Glutamatergic neuron (in vitro differentiated cells): ENCODE data around the gene TBCB. TPM values are rescaled to one million over a fixed set of nuclear protein-coding genes. Genes with fewer than 3 reads are reported as not detected.
A peak's percentile ranks its signal among the peaks of the same experiment; 100 is the strongest.

Experiments used
- DNase-seq: peaks from one replicate; pipeline ENCODE4 v3.0.0; 2022
- H3K27ac Mint-ChIP-seq: one replicate; pipeline ENCODE4 v1.8.0; 2020; ENCODE audit warnings: mild to moderate bottlenecking, mixed read lengths, inconsistent platforms; ENCODE audit not compliant: unreplicated experiment
- H3K27me3 Mint-ChIP-seq: one replicate; pipeline ENCODE4 v1.8.0; 2020; ENCODE audit warnings: mild to moderate bottlenecking, moderate library complexity, mixed read lengths, inconsistent platforms; ENCODE audit not compliant: unreplicated experiment
- H3K36me3 Mint-ChIP-seq: one replicate; pipeline ENCODE4 v1.8.0; 2020; ENCODE audit warnings: mild to moderate bottlenecking, mixed read lengths, inconsistent platforms; ENCODE audit not compliant: unreplicated experiment
- H3K4me1 Mint-ChIP-seq: one replicate; pipeline ENCODE4 v1.8.0; 2020; ENCODE audit warnings: mild to moderate bottlenecking, low read depth, mixed read lengths, inconsistent platforms; ENCODE audit not compliant: unreplicated experiment
- H3K4me3 Mint-ChIP-seq: one replicate; pipeline ENCODE4 v1.8.0; 2020; ENCODE audit warnings: mild to moderate bottlenecking, mixed read lengths, inconsistent platforms; ENCODE audit not compliant: unreplicated experiment
- H3K9me3 Mint-ChIP-seq: one replicate; pipeline ENCODE4 v1.8.0; 2020; ENCODE audit warnings: mild to moderate bottlenecking, moderate library complexity, mixed read lengths, inconsistent platforms; ENCODE audit not compliant: unreplicated experiment
- total RNA-seq: library from RNA; stranded (reverse); fragmentation: NEBNext Ultra II Directional; extraction: Animal tissue kit (Norgen Biotek cat#: 25700); gene quantifications from one replicate; pipeline ENCODE4 v1.2.1, GENCODE V29; 2021; ENCODE audit not compliant: unreplicated experiment
- TF ChIP-seq, protein P1 (sequence below): fragments of 200-600 bp; sonication (generic); IDR thresholded peaks from one replicate; pipeline ENCODE4 v1.5.0; 2021; ENCODE audit not compliant: partially characterized antibody, unreplicated experiment

TBCB gene
- total RNA-seq, 1 donor from 2014 or later = 337 TPM

DNA sequence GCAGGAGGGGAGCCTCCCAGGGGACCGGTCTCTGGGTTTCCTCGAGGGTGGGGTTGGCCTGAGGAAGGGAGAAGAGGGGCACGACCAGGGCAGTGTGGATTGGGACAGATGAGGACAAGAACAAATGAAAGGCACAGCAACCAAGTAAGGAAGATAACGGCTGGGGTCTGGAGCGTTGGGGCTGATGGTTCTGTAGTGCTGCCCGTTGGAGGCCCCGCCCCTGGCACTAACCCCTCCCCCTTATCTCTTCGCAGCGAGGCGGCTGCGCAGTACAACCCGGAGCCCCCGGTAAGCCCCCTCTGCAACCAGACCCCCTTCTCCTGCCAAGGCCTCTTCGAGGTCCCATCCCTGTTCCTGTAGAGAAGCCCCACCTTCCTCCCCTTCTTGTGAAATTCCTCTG is 26.8 kb downstream of the TBCB start:
- peaks cover 8% of the 10 kb centered on the region for H3K36me3 Mint-ChIP-seq
- H3K9me3 Mint-ChIP-seq = peaks cover 9% of the 10 kb centered on the region
- no peak overlapping the region for H3K27ac Mint-ChIP-seq

DNA sequence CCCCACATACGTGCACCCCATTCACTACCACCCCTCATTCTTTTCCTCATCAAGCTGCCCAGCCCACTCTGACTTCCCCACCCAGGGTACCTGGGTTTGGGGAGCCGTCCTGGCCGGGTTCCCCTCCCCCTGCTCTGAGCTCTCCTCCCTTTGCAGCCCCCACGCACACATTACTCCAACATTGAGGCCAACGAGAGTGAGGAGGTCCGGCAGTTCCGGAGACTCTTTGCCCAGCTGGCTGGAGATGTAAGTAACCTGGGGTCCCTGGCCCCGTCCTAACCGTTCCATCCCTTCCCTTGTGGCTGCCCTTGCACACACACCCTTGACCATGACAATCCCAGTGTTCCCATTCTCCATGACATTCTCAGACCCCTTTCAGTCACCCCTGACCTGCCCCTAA is 27.2 kb downstream of the TBCB start:
- Mint-ChIP-seq H3K36me3 (peaks cover 8% of the 10 kb centered on the region), H3K4me1 (peaks cover 7% of the 10 kb centered on the region)

More for the DNA sequence above, 26.8 kb downstream of the TBCB start:
- peaks cover 12% of the 10 kb centered on the region for H3K27me3 Mint-ChIP-seq
- DNase-seq = no peak
- peak overlapping the region; percentile 96 for H3K4me3 Mint-ChIP-seq
- peaks cover 7% of the 10 kb centered on the region for H3K4me1 Mint-ChIP-seq
- TF ChIP-seq, protein P1, sequence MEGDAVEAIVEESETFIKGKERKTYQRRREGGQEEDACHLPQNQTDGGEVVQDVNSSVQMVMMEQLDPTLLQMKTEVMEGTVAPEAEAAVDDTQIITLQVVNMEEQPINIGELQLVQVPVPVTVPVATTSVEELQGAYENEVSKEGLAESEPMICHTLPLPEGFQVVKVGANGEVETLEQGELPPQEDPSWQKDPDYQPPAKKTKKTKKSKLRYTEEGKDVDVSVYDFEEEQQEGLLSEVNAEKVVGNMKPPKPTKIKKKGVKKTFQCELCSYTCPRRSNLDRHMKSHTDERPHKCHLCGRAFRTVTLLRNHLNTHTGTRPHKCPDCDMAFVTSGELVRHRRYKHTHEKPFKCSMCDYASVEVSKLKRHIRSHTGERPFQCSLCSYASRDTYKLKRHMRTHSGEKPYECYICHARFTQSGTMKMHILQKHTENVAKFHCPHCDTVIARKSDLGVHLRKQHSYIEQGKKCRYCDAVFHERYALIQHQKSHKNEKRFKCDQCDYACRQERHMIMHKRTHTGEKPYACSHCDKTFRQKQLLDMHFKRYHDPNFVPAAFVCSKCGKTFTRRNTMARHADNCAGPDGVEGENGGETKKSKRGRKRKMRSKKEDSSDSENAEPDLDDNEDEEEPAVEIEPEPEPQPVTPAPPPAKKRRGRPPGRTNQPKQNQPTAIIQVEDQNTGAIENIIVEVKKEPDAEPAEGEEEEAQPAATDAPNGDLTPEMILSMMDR = no peak

DNA sequence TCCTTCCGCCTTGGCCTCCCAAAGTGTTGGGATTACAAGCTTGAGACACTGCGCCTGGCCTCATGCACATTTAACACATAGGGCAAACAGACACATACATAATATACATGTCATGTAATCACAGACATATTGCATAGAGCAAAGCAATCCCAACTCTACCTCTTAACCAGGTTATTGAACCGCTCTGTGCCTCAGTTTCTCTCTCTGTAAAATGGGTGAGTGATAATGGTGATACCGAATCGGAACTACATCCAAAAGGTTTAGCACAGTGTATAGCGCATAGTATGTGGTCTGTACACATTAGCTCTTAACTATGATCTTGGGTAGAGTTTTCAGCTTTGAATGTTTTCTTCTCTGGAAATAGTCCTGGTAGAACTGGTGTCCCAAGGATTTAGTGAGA is 29.4 kb downstream of the TBCB start:
- no peak for DNase-seq
- H3K9me3 Mint-ChIP-seq = peaks cover 11% of the 10 kb centered on the region
- H3K4me3 Mint-ChIP-seq = no peak overlapping the region
- TF ChIP-seq, protein P1 = no peak
- peaks cover 7% of the 10 kb centered on the region for H3K4me1 Mint-ChIP-seq
- peaks cover 12% of the 10 kb centered on the region for H3K27me3 Mint-ChIP-seq
- no peak overlapping the region for H3K27ac Mint-ChIP-seq
- peaks cover 12% of the 10 kb centered on the region for H3K36me3 Mint-ChIP-seq

More for the DNA sequence above, 27.2 kb downstream of the TBCB start:
- Mint-ChIP-seq H3K9me3 (peaks cover 9% of the 10 kb centered on the region), H3K4me3 (no peak overlapping the region), H3K27me3 (peaks cover 12% of the 10 kb centered on the region), H3K27ac (peak overlapping the region; percentile 55)
- DNase-seq = no peak
- TF ChIP-seq, protein P1 = no peak

DNA sequence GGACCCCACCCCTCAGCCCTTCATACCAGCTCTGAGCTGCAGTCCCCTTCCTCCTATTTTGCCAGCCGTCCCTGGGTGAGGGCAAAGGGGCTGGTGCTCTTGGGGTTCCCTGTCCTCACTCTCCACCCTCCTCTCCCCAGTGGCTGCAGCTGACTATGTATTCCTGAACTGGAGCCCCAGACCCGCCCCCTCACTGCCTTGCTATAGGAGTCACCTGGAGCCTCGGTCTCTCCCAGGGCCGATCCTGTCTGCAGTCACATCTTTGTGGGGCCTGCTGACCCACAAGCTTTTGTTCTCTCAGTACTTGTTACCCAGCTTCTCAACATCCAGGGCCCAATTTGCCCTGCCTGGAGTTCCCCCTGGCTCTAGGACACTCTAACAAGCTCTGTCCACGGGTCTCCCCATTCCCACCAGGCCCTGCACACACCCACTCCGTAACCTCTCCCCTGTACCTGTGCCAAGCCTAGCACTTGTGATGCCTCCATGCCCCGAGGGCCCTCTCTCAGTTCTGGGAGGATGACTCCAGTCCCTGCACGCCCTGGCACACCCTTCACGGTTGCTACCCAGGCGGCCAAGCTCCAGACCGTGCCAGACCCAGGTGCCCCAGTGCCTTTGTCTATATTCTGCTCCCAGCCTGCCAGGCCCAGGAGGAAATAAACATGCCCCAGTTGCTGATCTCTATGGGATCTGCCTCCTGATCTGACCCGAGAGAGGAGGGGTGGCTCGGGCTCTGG is 34.6 kb downstream of the TBCB start:
- Mint-ChIP-seq H3K9me3 (peaks cover 5% of the 10 kb centered on the region), H3K27ac (no peak overlapping the region), H3K36me3 (peaks cover 5% of the 10 kb centered on the region), H3K4me1 (peaks cover 3% of the 10 kb centered on the region), H3K27me3 (peaks cover 6% of the 10 kb centered on the region), H3K4me3 (no peak overlapping the region)
- TF ChIP-seq, protein P1 = no peak
- DNase-seq = no peak

DNA sequence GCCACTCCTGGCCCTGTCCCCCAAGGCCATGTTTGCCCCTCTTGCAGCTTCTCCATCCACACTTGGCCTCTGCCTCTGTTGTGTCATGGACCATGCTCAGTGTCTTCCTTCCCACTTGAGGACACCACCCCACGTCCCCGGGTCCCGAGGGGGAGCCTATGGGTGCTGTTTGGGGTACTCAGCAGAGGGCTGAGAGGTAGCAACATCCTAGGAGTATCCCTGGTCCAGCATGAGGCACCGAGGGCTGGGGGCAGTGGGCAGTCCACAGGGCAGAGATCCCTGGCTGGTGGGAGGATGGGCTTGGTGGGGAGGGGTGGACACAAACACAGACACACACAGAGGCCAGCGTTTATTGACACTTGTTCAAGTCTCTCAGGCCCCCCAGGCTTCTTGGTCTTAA is 35.3 kb downstream of the TBCB start:
- Mint-ChIP-seq H3K4me1 (peaks cover 3% of the 10 kb centered on the region), H3K27me3 (peaks cover 6% of the 10 kb centered on the region), H3K27ac (no peak overlapping the region), H3K4me3 (peak overlapping the region; percentile 84), H3K36me3 (peaks cover 5% of the 10 kb centered on the region), H3K9me3 (peaks cover 5% of the 10 kb centered on the region)
- no peak for DNase-seq
- TF ChIP-seq, protein P1 = no peak
